ENCODE results near the gene HCN1.
"Not testable (repeated sequence)": the region's sequence is repeated elsewhere in the genome, so short reads cannot be mapped to it uniquely, and the experiment has no call there.

The HCN1 gene

GRCh38 chr5:45312627-45313026 lies 383.6 kb downstream of the HCN1 start:
- in situ Hi-C loops (cut with MboI; ENCODE audit: low sequenced_read_pairs), result not testable (repeated sequence)

DNA sequence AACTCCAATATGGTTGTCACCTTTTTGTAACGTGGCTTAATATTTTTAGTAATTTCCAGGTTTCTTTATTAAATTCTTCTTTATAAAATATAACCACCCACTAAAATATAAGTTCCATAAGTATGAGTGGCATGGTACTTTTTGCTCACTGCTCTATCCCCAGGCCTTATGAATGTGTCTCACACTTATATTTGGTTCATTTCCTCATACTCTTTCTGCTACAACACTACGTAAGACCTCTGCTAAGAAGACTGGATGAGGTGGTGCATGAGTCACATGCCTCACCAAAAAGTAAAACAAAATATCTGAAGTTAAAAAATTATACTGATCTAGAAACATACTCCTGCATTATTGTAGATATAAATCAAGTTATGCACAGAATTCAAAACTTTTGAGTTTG lies 400.9 kb downstream of the HCN1 start:
- in situ Hi-C loops (cut with MboI; ENCODE audit: low sequenced_read_pairs), result no loop called here

- in situ Hi-C loops (cut with MboI; ENCODE audit: low sequenced_read_pairs), result no loop called here
These were observed 407.4 kb downstream of the HCN1 start for GRCh38 chr5:45288746-45289145.

DNA sequence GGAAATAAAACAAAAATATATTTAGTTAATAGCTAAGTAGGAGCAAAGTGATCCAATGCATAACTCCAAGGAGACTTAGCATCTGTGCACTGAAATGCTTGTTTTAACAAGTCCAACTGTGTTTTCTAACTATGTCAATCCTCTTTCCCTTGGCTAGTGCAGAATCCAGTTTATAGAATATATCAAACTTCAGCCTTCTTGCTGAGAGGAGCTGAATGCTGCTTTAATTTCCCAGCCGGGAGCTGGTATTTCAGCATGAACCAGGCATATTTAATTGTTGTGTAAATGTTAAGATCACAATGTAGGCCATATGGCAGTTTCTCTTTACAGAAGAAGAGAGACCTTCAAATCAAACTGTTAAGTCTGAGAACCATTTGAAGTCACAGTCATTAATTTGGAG lies 411.7 kb downstream of the HCN1 start:
- in situ Hi-C loops (cut with MboI; ENCODE audit: low sequenced_read_pairs), result no loop called here

DNA sequence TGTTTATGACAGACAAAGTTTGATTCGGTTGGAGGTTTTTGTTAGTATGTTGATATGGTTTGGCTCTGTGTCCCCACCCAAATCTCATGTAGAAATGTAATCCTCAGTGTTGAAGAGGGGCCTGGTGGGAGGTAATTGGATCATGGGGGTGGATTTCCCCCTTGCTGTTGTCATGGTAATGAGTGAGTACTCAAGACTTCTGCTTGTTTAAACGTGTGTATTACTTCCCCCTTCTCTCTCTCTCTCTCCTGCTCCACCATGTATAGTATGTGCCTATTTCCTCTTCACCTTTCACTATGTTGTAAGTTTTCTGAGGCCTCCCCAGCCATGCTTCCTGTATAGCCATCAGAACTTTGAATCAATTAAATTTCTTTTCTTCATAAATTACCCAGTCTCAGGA lies 415.1 kb downstream of the HCN1 start:
- in situ Hi-C loops (cut with MboI; ENCODE audit: low sequenced_read_pairs), result no loop called here

DNA sequence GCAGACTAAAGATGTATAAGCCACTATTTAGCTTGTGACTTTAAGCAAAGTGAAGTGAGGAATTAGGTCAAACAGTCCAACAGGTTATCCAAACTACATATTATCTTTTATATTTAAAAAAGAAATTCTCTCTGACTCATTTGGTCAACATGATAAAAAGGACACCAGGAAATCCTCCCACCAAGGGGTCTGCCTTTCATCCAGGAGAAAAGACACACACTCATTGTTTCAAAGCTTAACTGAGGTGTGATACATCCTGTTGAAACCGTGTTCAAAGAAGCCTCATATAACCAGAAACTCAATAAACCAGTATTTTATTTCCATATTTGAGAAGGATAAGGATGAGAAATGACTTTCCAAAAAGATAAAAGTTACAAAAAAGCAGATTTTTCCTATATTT lies 417.1 kb downstream of the HCN1 start:
- in situ Hi-C loops (cut with MboI; ENCODE audit: low sequenced_read_pairs), result no loop called here

- in situ Hi-C loops (cut with MboI; ENCODE audit: low sequenced_read_pairs), result no loop called here
These were observed 418.3 kb downstream of the HCN1 start for GRCh38 chr5:45277860-45278259.

DNA sequence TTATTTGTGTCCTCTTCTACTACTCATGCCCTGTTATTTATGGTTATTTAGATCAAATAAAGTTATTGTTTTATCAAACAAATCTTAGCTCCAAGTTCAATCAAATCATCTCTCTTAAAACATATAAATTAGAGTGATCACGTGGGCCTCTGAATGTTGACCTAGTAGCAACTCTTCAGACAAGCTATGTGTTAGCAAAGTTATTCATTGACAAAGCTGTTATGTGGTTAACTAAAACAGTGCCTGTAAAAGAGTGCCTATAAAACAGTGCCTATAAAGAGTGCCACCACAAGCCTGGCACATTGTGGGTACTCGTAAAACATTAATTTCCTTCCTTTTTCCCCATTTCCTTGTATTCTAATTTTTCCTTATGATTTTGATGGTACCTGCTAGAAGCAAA lies 421.9 kb downstream of the HCN1 start:
- in situ Hi-C loops (cut with MboI; ENCODE audit: low sequenced_read_pairs), result no loop called here

- in situ Hi-C loops (cut with MboI; ENCODE audit: low sequenced_read_pairs), result no loop called here
These were observed 424.6 kb downstream of the HCN1 start for GRCh38 chr5:45271626-45272025.

GRCh38 chr5:45264447-45264846 lies 431.7 kb downstream of the HCN1 start:
- in situ Hi-C loops (cut with MboI; ENCODE audit: low sequenced_read_pairs), result no loop called here

GRCh38 chr5:45262061-45262590 lies 434.1 kb downstream of the HCN1 start:
- in situ Hi-C loops (cut with MboI; ENCODE audit: low sequenced_read_pairs), result no loop called here

- in situ Hi-C loops (cut with MboI; ENCODE audit: low sequenced_read_pairs), result no loop called here
These were observed 435.1 kb downstream of the HCN1 start for GRCh38 chr5:45261125-45261524.

DNA sequence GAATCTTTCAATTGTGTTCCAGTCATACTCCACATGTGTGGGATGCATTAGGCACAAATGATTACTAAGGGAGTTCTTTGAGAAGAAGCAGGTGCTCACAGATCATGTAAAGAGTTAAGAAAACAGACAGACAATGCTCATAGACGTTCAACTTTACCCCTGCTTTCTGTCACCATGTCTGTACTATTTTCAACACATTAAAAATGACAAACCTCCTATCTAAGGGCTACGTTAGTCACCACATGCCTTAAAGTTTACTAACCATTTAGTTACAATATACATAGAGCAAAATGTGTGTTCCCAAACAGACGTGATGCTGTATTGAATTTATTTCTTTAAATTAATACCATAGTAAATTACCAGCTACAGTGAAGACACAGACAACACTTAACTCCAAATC lies 435.9 kb downstream of the HCN1 start:
- in situ Hi-C loops (cut with MboI; ENCODE audit: low sequenced_read_pairs), result no loop called here

DNA sequence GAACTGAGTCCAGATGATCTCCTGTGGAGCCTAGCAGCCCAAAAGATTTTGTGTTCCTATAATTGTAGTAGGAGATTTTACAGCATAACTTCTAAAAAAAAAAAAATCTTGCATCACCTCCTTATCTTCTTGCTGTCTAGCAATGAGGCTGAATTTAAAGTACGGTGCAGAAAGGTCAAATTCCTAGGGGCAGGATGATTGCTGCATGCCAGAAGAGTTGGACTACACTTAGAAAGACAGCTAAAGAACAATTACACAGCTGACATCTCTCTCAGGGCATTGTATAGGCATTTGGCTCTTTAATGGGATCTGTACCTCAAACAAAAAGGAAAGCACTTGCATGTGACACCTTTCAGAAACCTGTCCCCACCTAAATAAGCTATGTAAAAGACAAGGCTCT lies 443.2 kb downstream of the HCN1 start:
- in situ Hi-C loops (cut with MboI; ENCODE audit: low sequenced_read_pairs), result no loop called here

DNA sequence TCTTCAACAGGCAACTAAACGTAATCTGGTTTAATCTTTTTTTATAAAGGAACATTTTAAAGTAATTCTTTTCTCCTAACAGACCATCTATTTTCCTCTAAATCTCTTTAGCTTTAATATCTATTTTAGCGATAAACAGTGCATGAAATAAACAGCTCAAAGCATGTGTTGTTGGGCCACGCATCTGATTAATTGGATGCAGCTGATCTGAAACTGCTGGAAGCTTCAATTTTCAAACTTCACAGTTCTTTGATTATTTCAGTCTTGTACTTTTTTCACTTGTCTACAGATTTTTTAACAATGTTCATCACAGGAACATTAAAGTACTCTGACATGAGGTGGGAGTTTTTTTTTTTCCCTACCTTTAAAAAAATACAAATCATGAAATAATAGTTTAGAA lies 443.6 kb downstream of the HCN1 start:
- in situ Hi-C loops (cut with MboI; ENCODE audit: low sequenced_read_pairs), result no loop called here

- in situ Hi-C loops (cut with MboI; ENCODE audit: low sequenced_read_pairs), result no loop called here
These were observed 470.6 kb downstream of the HCN1 start for GRCh38 chr5:45225571-45226031.

DNA sequence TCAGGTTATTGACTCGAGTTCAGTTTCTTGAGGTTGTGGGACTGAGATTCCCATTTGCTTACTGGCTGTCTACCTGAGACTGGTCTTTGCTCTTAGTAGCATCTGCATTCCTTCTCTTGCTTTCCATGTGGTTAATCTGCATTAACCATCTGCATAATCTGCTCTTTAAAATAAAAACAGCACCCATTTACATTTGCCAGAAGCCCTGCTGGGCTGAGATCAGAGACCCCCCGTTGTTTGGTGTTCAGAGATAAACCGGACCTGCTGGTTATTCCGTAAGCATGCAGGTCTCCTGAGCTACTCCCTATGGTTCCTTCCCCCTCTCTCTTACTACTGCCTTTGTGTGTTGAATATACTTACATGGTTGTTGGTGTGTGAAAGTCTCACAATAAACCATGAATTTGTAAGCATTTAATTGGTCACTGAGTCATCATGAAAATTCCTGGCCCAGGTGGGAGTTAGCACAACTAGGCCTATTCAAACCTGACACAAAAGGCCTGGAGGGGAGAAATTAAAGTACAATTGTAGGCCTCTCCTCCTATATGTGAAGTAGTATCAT lies 490.7 kb downstream of the HCN1 start:
- in situ Hi-C loops (cut with MboI; ENCODE audit: low sequenced_read_pairs), result no loop called here

Measured in HL-60/S4 treated with retinoic acid at 250 ng/mL for 4 days and 3 days (cell line).